Sigmoid colon (tissue), 3 donors: ENCODE results near the gene ENGASE.

Source experiments
- POLR2A ChIP-seq, 2 donors: fragments of 450-650 bp; IDR thresholded peaks; one replicate each; pipeline ENCODE4 v1.6.1; 2016; ENCODE audit warnings: antibody characterized with exemption in 2 of 2, mild to moderate bottlenecking in 2 of 2, moderate library complexity in 2 of 2
- TF ChIP-seq, protein P1 (sequence below), 4 experiments: fragments of 450-650 bp in 3 of 4; fragments of 200-600 bp in 1 of 4; IDR thresholded peaks; one replicate each; pipeline ENCODE4 v1.5.1; 2016 to 2019; ENCODE audit warnings: antibody characterized with exemption in 4 of 4, mild to moderate bottlenecking in 3 of 4, moderate library complexity in 2 of 4

GRCh38 chr17:79028496-79029326 is 45.9 kb upstream of the ENGASE start:
- TF ChIP-seq, protein P1, sequence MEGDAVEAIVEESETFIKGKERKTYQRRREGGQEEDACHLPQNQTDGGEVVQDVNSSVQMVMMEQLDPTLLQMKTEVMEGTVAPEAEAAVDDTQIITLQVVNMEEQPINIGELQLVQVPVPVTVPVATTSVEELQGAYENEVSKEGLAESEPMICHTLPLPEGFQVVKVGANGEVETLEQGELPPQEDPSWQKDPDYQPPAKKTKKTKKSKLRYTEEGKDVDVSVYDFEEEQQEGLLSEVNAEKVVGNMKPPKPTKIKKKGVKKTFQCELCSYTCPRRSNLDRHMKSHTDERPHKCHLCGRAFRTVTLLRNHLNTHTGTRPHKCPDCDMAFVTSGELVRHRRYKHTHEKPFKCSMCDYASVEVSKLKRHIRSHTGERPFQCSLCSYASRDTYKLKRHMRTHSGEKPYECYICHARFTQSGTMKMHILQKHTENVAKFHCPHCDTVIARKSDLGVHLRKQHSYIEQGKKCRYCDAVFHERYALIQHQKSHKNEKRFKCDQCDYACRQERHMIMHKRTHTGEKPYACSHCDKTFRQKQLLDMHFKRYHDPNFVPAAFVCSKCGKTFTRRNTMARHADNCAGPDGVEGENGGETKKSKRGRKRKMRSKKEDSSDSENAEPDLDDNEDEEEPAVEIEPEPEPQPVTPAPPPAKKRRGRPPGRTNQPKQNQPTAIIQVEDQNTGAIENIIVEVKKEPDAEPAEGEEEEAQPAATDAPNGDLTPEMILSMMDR (IDR thresholded peaks at IDR 0.05), result no peak
- no peak for TF ChIP-seq POLR2A (IDR thresholded peaks at IDR 0.05)
